Measurements from ENCODE around the gene MSTO1. TPM values are rescaled to one million over a fixed set of nuclear protein-coding genes. Genes with fewer than 3 reads are reported as not detected.
"Not testable (repeated sequence)": the region's sequence is repeated elsewhere in the genome, so short reads cannot be mapped to it uniquely, and the experiment has no call there.

The MSTO1 gene
- total RNA-seq: 10 to 100 TPM in 3 of 4 donors, 1 to 10 TPM in 1; 6.8 to 52.0 (median 26.7) TPM

- Histone ChIP-seq H3K9me3 (no peaks in the 10 kb centered on the region), H3K4me1 (peaks cover 0 to 3% (median 0%) of the 10 kb centered on the region in 4 donors), H3K36me3 (peaks cover 0 to 8% (median 0%) of the 10 kb centered on the region in 3 donors), H3K4me3 (peak within 1 kb of the TSS; percentile 52 to 88 (median 64)), H3K27me3 (no peaks in the 10 kb centered on the region), H3K27ac (peak within 1 kb of the TSS; percentile 48 to 79 (median 70))
- TF ChIP-seq, protein P1, sequence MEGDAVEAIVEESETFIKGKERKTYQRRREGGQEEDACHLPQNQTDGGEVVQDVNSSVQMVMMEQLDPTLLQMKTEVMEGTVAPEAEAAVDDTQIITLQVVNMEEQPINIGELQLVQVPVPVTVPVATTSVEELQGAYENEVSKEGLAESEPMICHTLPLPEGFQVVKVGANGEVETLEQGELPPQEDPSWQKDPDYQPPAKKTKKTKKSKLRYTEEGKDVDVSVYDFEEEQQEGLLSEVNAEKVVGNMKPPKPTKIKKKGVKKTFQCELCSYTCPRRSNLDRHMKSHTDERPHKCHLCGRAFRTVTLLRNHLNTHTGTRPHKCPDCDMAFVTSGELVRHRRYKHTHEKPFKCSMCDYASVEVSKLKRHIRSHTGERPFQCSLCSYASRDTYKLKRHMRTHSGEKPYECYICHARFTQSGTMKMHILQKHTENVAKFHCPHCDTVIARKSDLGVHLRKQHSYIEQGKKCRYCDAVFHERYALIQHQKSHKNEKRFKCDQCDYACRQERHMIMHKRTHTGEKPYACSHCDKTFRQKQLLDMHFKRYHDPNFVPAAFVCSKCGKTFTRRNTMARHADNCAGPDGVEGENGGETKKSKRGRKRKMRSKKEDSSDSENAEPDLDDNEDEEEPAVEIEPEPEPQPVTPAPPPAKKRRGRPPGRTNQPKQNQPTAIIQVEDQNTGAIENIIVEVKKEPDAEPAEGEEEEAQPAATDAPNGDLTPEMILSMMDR (IDR thresholded peaks at IDR 0.05): peak in 1 of 6 experiments; percentile 14
- peak in 1 of 2 donors; percentile 33 for TF ChIP-seq POLR2A (IDR thresholded peaks at IDR 0.05)
- DNase-seq: peak; percentile 93 to 98 (median 95)
These were observed at the start of gene MSTO1 for GRCh38 chr1:155609515-155610256. Gene MSTO1 (plus strand): TSS chr1:155610218. CDS start chr1:155610249, 31 bp downstream.

GRCh38 chr1:155561779-155562580 is 48.0 kb upstream of the MSTO1 start:
- peak in 2 of 3 donors; percentile 32 to 66 for DNase-seq
- peak overlapping the region; percentile 86 to 90 (median 88) for H3K4me3 ChIP-seq
- H3K27me3 ChIP-seq, H3K36me3 ChIP-seq, H3K9me3 ChIP-seq: not testable (repeated sequence)
- peaks cover 0 to 43% (median 8%) of the 10 kb centered on the region in 4 donors for H3K4me1 ChIP-seq
- peak overlapping the region; percentile 95 to 97 (median 96) for H3K27ac ChIP-seq

DNA sequence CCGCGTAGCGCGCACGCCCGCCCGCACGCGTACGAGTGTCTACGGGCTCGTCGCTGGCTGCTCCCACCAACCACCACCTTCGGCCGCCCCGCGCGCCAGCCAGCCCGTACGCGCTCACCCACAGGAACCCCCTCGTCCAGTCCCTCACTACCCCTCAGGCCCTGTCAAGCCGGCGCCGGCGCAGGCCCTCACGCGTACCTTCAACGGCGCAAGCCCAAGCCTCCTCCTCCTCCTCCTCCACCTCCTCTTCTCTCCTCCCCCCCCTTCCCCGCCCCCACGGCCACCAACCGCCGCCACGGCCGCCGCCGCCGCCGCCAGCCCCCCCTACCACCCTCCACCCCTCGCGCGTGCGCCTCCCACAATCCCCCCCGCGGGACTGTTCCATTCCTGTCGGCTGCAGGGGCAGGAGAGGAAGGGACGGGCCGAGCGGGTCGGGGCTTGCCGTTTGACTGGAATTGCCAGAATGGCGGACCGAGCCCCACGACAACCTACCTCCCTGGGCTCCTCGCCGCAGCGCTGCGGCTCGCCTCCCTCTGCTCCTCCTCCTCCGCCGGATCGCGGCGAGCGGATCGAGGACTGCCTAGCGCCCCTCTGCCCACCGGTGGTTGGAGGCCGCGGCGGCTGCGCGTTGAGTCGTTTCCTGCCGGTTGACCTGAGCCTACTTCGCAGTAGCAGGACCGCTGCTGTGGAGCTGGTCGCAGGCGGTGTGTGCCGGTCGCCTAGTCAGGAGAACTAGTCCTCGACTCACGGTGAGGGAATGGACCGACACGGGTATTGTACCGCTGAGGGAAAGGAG is 47.2 kb upstream of the MSTO1 start, which contains the start of gene ASH1L:
ASH1L (minus strand) TSS at position 223 of the 796 bp plus-strand sequence. CDS start 41,284 bp downstream, outside the sequence.
- Histone ChIP-seq H3K27me3 (no peaks in the 10 kb centered on the region), H3K9me3 (no peaks in the 10 kb centered on the region), H3K4me3 (peak within 1 kb of the TSS; percentile 86 to 90 (median 88)), H3K4me1 (peaks cover 0 to 43% (median 8%) of the 10 kb centered on the region in 4 donors), H3K27ac (peak within 1 kb of the TSS; percentile 95 to 97 (median 96)), H3K36me3 (no peaks in the 10 kb centered on the region)
- TF ChIP-seq, protein P1 (IDR thresholded peaks at IDR 0.05): peak in 3 of 6 experiments; percentile 22 to 32 (median 28)
- peak; percentile 95 to 96 for TF ChIP-seq POLR2A (IDR thresholded peaks at IDR 0.05)
- peak; percentile 89 to 96 (median 96) for DNase-seq

DNA sequence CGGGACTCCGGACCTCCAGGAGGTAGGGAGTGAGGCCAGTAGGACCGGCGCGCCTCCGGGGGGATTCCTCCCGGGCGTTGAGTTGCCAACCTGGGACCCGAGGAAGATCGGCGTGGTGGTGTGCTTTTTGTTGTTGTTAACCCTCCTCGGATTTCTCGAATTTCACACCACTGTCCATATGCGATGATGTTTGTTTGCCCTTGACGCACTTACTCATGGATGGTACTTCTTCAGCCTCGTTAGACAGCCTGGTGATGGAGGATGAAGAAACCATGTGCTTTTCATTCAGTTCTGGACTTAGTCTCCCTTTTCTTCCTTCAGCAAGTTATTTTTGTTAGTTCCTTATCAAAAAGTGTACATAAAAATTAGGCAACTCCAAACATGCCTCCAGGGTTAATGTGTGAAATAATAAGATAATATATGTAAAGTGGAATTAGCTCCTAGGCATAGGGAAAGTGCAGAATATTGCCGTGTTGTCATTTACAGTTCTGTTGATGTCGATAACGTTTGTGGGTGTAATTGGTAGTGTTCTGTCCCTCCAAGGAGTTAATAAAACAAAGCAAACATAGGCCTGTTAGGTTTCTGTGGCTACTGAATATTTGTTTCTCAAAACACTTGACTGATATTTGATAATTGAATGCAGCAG is 46.5 kb upstream of the MSTO1 start:
- DNase-seq, H3K27me3 ChIP-seq, H3K9me3 ChIP-seq, H3K36me3 ChIP-seq: not testable (repeated sequence)
- H3K27ac ChIP-seq: peak overlapping the region; percentile 95 to 97 (median 96)
- H3K4me1 ChIP-seq: peaks cover 0 to 37% (median 8%) of the 10 kb centered on the region in 4 donors
- peak overlapping the region; percentile 86 to 90 (median 88) for H3K4me3 ChIP-seq

DNA sequence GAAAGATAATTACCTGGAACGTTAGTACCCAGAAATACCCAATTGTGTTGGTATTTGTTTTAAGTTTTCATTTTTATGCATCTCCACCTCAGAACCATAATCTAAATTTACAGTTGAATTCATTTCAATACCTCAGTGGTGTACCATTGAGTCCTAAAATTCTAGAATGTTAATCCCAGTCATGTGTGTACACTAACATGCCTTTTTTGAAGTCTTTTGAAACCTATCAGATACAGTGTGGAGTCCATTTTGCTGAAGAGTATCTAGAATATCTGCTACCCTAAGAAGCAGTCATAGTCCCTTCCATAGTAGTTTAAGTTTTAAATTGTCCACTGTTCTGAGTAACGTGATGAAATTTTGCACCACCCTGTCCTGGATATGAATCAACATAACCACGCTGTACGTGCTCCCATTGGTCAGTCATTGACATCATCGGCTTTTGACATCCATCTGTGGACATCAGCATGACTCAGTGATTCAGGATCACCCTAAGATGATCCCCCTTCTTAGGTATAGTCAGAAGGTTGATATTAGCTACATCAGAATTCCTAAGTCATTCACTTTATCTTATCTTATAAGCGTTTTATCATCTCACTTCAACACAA is 39.9 kb upstream of the MSTO1 start:
- no peak overlapping the region for H3K27ac ChIP-seq
- H3K9me3 ChIP-seq: no peaks in the 10 kb centered on the region
- TF ChIP-seq, protein P1 (IDR thresholded peaks at IDR 0.05): no peak
- TF ChIP-seq POLR2A (IDR thresholded peaks at IDR 0.05): no peak

More for the DNA sequence above, 39.9 kb upstream of the MSTO1 start:
- Histone ChIP-seq H3K4me3 (no peak overlapping the region), H3K27me3 (no peaks in the 10 kb centered on the region), H3K4me1 (peaks cover 0 to 3% (median 0%) of the 10 kb centered on the region in 4 donors), H3K36me3 (no peaks in the 10 kb centered on the region)
- DNase-seq: no peak

All from Peyer's patch (tissue), 4 donors.